ENCODE data around the gene KRI1.
"Not testable (repeated sequence)": the region's sequence is repeated elsewhere in the genome, so short reads cannot be mapped to it uniquely, and the experiment has no call there.

Gene KRI1

DNA sequence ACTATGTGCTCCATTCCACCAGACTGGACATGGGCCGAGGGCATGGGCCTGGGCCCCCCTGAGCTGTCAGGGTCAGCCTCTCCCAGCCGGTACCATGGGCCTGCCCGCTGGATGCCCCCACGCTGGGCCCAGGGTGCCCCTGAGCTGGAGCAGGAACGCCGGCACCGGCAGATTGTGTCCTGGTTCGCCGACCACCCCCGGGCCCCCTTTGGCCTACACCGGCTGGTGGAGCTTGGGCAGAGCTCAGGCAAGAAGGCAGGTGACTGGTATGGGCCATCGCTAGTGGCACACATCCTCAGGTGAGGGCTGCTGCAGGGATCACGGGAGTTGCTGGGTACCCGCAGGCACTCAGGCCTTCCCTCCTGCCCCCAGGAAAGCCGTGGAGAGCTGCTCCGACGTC lies 19.0 kb downstream of the KRI1 start:
- no peak for DNase-seq

DNA sequence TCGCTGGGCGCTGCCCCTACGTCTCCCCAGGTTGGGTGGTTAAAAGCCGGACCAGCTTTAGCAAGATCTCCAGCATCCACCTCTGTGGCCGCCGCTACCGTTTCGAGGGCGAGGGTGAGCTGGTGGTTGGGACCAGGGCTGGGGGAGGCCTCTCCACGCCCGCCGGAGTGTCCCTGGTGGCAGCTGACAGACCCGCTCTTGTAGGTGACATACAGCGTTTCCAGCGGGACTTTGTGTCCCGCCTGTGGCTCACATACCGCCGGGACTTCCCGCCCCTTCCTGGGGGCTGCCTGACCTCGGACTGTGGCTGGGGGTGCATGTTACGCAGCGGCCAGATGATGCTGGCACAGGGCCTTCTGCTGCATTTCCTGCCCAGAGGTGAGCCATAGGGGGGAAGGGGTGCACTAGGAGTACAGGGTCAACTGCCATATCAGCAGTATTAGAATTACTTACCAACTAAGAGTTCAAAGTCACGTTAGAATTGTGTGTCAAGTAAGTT lies 21.0 kb downstream of the KRI1 start:
- DNase-seq: no peak

DNA sequence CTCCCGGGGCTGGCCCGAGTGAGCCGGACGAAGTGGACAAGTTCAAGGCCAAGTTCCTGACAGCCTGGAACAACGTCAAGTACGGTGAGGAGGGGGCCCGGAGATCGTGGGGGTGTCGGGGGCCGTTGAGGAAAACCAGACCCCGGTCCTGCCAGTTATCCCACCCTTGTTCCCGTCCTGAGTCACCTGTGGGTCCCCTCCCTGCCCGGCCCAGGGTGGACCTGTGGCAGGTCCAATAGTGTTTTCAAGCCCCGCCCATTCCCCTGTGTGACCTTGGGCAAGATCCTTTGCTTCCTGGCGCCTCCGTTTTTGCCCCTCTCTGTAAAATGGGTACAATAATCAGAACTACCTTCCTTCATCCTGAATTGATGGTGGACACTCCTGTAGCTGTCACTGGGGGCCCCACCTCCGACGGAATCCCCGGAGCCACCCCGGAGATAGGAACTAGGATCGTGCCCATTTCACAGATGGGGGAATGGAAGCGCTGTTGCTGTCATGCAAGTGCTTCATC lies 21.5 kb downstream of the KRI1 start:
- no peak for DNase-seq

DNA sequence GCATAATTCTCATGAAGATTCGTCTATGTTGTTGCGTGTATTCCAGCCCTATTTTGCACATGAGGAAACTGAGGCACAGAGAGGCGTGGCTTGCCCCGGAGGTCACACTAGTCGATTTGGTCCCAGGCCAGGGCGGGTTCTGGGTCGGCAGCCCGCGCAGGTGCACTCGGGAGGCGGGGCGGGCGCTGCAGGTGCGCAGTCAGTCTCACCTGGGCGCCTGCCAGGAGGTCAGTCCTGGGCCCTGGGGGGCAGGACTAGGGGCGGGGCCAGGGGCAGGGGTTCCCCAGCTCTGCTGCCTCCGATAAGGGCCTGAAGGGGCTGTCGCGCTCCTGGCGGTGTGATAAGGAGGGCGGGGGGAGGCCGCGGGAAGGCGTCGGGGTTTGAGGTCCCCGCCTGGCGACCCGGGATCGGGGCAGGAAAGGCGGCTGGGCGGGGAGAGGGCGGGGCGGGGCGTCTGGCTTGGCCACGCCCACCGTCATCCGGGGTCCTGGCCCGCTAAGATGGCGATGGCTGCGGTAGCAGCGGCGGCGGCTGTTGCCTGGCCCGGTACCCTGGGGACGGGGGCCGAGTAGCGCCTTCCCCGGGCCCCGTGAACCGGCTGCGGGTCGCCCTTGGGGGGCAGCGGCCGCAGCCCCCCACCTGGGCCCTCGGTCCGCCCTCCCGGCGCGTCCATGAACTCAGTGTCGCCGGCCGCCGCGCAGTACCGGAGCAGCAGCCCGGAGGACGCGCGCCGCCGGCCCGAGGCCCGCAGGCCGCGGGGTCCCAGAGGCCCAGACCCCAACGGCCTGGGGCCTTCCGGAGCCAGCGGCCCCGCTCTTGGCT lies 22.2 kb downstream of the KRI1 start, which contains the start of gene ATG4D:
TSS of gene ATG4D (plus strand) at position 485 of the 822 bp plus-strand sequence. CDS start at position 672, 187 bp downstream.
- DNase-seq: no peak

DNA sequence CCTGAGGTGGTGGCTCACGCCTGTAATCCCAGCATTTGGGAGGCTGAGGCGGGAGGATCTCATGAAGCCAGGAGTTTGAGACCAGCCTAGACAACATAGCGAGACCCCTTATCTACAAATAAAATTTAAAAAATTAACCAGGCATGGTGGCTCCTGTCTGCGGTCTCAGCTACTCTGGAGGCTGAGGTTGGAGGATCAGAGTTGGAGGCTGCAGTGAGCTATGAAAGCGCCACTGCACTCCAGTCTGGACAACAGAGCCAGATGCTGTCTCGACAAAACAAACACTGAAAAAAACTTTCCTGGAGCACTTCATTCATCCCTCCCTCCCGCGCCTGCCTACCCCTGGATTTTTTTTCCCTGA lies 22.8 kb downstream of the KRI1 start:
- no peak for DNase-seq

DNA sequence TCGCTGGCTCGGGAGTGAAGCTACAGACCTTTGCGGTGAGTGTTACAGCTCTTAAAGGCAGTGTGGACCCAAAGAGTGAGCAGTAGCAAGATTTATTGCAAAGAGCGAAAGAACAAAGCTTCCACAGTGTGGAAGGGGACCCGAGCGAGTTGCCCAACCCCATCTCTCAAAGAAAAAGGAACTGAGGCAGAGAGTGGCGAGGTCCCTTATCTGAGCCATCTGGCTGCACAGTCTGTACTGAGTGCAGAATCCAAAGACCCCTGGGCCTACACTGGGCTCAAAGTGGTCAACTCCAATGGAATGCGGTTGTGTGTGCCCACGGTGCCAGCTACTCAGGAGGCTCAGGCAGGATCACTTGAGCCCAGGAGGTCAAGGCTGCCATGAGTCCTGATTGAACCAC lies 26.8 kb downstream of the KRI1 start:
- DNase-seq: not testable (repeated sequence)

DNA sequence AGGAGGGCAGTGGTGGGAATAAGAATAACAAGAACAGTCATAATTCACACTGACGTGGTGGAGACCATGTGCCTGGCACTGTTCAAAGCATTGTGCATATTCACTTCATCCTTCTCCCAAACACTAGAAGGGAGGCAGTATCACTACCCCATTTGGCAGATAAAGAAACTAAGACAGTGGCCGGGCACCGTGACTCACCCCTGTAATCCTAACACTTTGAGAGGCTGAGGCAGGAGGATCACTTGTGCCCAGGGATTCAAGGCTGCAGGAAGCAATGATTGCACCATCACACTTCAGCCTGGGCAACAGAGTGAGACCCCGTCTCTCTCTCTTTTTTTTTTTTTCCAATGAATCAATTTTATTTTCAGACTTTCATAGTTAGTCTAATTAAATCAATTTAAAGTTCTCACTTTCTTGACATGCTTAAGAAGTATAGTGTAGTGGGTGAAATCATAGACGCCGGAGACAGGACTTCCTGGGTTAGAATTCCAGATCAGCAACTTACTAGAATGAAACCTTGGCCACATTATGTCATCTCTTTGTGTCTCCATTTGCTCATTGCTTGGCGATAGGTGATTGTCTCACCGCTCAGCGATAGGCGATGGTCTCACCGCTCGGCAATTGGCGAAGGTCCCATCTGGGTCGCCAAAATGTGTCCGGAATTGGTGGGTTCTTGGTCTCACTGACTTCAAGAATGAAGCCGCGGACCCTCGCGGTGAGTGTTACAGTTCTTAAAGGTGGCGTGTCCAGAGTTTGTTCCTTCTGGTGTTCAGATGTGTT lies 27.4 kb downstream of the KRI1 start:
- DNase-seq: no peak

DNA sequence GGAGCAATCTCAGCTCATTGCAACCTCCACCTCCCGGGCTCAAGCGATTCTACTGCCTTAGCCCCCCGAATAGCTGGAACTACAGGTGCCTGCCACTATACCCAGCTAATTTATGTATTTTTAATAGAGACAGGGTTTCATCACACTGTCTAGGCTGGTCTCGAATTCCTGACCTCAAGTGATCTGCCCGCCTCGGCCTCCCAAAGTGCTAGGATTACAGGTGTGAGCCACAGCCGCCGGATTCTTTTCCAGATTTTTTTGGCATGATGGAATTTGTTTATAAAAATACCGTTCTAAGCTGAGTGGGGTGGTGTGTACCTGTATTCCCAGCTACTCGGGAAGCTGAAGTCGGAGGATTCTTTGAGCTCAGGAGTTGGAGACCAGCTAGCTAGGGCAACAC lies 28.1 kb downstream of the KRI1 start:
- DNase-seq: no peak

DNA sequence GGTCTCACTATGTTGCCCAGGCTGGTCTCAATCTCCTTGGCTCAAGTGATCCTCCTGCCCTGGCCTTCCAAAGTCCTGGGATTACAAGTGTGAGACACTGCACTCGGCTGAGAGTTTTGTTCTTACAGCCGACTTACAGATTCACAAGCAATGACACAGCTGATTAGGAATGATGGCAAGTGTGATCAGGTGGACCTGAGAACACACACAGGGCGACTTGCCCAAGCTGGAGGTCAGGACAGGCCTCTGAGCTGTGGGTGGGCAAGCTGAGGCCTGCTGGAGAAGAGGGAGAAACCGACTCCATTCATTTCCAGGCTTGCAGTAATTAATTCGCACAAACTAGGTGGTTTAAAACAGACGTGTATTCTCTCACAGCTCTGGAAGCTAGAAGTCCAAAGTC lies 30.2 kb downstream of the KRI1 start:
- DNase-seq: no peak

DNA sequence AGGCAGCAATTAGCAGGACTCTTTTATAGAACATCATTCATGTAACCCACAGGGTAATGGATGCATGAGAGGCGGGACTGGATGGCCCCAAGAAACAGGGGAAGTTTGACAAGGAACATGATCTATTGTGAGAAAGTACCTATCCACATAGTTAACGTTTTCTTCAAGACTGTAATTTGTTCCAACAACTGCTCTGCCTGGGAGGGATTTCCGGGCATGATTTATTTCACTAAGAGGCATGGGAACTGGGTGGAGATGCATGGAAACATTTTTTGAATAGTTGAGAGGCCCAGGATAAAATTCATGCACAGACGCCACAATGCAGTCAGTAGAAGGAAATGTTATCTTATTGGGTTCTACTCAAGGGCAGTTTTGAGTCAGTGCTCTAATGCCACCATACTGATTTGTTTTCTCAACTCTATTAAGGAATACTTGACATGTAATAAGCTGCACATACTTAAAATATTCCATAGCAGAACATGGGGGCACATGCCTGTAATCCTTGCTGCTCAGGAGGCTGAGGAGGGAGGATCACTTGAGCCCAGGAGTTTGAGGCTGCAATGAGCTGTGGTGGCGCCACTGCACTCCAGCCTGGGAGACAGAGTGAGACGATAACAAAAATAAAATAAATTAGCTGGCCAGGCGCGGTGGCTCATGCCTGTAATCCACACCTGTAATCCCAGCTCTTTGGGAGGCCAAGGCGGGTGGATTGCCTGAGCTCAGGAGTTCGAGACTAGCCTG lies 32.0 kb downstream of the KRI1 start:
- no peak for DNase-seq

DNA sequence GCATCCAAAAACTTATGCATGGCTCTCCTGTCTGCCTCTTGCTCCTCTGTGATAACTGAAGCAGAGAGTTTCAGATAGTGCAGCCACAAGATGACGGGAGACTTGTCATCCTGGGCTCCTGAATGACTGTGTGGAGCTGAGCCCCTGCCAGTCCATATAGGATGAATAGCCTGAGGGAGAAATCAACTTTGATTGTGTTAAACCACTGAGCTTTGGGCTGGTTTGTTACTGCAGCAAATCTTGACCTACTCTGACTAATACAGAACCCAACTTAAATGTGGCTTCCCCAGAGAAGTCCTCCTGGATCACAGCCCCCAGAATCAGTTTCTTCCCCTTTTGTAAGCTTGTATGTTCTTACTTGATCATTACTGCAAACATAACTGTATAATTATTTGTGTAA lies 33.4 kb downstream of the KRI1 start:
- no peak for DNase-seq

DNA sequence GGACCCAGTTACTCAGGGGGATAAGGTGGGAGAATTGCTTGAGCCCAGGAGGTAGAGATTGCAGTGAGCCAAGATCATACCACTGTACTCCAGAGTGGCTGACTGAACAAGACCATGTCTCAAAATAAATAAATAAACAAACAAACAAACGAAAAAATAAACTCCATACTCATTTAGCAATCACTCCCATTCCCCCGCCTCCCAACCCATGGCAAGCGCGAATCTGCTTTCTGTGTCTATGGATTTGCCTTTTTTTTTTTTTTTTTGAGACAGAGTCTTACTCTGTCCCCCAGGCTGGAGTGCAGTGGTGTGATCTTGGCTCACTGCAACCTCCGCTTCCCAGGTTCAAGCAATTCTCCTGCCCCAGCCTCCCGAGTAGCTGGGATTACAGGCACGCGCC lies 38.9 kb downstream of the KRI1 start:
- not testable (repeated sequence) for DNase-seq

DNA sequence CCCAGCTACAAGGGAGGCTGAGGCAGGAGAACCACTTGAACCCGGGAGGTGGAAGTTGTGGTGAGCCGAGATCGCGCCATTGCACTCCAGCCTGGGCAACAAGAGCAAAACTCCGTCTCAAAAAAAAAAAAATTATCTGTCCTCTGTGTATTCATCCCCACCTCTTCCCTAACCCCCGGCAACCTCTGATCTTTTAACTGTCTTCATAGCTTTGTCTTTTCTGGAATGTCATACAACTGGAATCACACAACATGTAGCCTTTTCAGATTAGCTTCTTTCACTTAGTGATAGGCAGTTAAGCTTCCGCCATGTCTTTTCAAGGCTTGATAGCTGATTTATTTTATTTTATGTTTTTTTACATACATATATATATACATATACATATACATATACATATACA lies 40.2 kb downstream of the KRI1 start:
- DNase-seq: no peak

DNA sequence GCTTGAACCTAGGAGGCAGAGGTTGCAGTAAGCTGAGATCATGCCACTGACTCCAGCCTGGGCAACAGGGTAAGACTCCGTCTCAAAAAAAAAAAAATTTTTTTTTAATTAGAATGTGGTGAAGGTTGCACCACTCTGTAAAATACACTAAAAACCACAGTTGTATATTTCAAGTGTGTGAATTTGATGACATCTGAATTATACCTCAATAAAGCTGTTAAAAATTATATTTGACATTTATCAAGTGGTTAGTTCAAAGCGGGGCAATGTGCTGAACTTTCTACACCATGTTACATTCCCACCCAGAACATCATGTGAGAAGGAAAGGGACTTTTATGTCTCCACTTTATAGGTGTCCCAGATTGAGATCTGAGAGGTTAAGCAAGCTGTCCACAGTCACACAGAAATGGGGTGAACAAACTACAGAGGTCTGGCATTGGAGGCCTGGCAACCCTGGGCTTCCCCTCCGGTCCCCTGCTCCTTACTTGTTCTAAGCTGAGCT lies 42.6 kb downstream of the KRI1 start:
- DNase-seq: no peak

DNA sequence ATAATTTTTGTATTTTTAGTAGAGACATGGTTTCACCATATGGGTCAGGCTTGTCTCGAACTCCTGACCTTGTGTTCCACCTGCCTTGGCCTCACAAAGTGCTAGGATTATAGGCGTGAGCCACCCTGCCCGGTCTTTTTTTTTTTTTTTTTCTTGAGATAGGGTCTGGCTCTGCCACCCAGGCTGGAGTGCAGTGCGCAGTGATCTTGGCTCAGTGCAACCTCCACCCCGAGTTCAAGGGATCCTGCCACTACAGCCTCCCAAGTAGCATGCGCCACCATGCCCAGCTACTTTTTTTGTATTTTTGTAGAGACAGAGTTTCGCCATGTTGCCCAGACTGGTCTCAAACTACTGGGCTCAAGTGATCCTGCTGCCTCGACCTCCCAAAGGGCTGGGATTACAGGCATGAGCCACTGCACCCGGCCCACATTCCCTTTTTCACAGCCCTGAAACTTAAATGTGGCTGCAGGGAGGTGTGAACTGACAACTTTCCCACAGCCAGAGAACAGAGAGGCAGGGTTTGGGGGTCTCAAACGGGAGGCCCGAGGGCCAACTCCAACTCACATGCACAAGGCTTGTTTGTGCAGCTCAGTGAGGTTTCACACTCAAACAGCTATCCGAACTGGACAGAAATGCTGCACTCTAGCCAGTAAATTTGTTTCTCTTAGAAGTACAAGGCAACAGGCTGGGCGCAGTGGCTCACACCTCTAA lies 44.2 kb downstream of the KRI1 start:
- no peak for DNase-seq

DNA sequence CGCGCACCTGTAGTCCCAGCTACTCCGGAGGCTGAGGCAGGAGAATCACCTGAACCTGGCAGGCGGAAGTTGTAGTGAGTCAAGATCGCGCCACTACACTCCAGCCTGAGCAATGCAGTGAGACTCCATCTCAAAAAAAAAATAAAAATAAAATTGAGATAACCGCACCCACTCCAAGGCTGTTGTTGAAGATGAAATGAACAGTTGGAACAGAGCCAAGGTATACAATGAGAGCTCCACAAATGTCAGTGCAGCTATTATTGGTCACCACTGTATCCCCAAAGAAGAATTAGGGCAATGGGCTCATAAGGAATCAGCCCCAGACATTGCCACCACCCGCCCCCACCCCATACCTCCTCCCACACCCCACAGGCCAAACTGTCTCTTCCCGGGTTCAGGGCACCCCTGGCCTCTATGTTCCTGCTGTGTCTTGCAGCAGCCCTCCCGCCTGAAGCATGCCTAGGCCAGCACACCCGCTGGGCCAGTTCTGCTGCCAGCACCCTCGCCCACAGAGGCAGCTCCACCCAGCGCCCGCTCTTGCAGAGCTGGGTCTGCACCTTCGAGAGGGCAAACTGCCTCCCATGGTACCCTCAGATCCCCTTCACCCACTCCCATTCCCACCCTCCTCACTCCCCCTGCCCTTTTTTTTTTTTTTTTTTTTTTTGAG lies 45.0 kb downstream of the KRI1 start:
- no peak for DNase-seq

DNA sequence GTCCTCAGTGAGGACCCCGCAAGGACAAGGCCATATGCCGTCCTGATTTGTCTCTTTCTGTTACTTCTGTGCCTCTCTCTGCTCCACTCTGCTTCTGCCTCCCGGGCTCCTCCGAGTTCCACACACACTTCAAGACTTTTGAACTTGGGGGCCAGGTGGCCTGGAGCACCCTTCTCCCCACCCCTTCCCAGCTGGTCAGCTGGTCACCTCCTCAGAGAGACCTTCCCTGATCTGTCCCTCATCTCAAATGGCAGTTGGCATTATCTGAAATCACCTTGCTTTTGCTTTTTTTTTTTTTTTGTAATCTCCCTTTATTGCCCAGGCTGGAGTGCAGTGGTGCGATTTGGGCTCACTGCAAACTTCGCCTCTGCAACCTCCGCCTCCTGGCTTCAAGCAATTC lies 46.4 kb downstream of the KRI1 start:
- DNase-seq: no peak

DNA sequence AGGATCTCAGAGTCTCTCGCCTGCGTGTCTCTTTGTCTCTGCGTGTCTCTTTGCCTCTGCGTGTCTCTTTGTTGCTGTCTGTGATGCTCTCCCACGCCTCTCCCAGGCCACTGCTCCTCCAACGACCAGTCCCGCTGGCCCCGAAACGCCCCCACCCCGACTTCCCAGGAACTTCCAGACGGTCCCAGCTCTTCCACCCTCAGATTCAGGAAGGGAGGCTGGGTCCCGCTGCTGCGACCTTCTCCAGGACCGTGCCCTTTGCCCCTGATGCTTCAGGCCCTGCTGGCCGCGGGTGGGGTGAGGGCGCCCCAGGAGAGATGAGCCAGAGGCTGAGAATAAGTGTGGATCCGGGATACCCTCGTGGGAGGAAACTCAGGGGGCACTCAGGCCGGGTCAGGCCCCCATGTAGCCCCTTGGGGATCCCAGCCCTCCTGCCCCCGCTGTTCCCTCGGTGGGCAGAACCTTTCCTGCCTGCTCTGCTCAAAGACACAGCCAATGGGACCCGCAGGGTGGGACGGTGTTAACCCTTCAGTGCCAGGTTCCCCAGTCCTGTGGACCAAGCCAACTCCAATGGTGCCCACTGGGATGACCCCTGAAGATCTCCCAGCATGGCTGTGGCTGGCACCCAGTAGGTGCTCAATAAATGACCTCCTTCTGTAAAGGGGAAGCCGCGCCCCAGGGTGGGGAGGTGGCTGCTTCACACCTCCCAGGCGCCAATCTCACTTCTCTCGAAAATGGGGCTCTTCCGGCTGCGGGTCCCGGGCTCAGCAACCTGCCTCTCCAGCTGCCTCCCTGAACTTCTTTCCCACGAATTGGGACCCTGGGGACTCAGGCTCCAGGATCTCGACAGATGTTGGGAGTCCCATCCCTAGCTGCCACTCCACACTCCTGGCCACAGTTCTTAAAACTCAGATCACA lies 47.1 kb downstream of the KRI1 start:
- DNase-seq: no peak

DNA sequence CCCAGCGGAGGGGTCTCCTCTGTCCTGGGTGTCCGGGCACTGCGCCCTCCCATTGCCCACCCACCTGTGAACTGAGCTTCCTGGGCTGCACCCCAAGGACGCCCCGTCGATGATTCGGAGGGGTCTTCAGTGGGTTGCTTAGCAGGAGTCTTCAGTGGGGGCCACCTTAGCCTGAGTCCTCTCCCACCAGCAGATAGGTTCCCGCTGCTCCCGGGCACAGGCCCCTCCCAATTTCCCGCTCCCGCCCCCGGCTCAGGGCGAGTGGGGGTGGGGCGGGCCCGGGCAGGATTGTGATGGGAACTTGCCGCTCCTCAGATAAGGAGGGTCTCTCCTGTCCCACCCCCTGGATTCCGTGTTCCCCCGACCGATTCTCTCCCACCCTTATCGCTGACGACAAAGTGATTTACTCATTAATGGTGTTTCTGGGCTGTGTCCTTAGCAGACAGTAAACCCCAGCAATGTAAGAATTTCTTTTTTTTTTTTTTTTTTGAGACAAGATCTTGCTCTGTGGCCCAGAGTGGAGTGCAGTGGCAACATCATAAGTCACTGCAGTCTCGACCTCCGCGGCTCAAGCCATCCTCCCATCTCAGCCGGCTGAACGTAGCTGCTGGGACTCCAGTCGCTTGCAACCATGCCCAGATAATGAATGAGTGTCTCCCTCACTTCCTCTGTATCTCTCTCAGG lies 47.9 kb downstream of the KRI1 start:
- DNase-seq: no peak

DNA sequence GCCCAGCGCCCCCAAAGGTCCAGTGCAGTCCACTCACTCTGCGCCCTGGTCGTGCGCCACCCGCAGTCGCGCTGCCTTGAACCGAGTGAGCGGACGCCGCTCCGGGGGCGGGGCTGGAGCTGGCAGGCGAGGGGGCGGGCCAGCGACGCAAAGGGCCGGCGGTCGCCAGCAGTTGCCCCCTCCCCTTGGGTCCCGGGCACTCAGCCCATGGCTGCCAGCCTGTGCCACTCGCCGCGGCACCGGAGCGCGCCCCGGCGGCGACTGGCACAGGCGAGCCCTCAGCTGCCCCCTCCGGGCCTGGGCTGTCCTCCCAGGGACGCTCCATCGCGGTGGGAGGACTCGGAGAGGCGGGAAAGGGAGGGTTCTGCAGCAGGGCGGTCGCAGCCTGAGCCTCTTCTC lies 48.5 kb downstream of the KRI1 start, which contains the start of gene S1PR5:
TSS of gene S1PR5 (minus strand) at position 87 of the 399 bp plus-strand sequence. CDS start 2,436 bp downstream, outside the sequence.
- no peak for DNase-seq

Measured in cortex of kidney (tissue), 1 donor.